Lung (tissue), 12 donors: ENCODE measurements around the gene UAP1L1. TPM values are rescaled to one million over a fixed set of nuclear protein-coding genes. Genes with fewer than 3 reads are reported as not detected.

Experiments
- ATAC-seq: fragments of 200-7000 bp; cut with Tn5 transposase; one replicate; pipeline ENCODE4 v1.9.1; 2020; ENCODE audit warnings: moderate number of reproducible peaks; ENCODE audit not compliant: insufficient read depth, low FRiP score
- DNase-seq, 3 donors: peaks; one replicate each; pipeline ENCODE4 v3.0.0-alpha.2; 2013 to 2017
- H3K27ac ChIP-seq, 2 donors: one replicate each; pipeline ENCODE4 v1.5.1; 2013; ENCODE audit warnings: mild to moderate bottlenecking in 2 of 2, moderate library complexity in 2 of 2, control low read depth in 1 of 2, inconsistent platforms in 1 of 2, low read depth in 1 of 2, low read length in 1 of 2
- H3K27me3 ChIP-seq, 3 donors: one replicate each; pipeline ENCODE4 v1.5.1; 2013; ENCODE audit warnings: low read length in 2 of 3; ENCODE audit not compliant: control insufficient read depth in 3 of 3, insufficient read depth in 3 of 3
- H3K36me3 ChIP-seq, 4 donors: one replicate each; pipeline ENCODE4 v1.5.1; 2013; ENCODE audit warnings: low read length in 4 of 4, mild to moderate bottlenecking in 1 of 4, moderate library complexity in 1 of 4; ENCODE audit not compliant: control insufficient read depth in 4 of 4, insufficient read depth in 4 of 4
- H3K4me1 ChIP-seq, 5 donors: one replicate each; pipeline ENCODE4 v1.5.1; 2013; ENCODE audit warnings: low read length in 5 of 5, mild to moderate bottlenecking in 2 of 5, moderate library complexity in 1 of 5; ENCODE audit not compliant: control insufficient read depth in 5 of 5, insufficient read depth in 5 of 5
- H3K4me3 ChIP-seq: one replicate; pipeline ENCODE4 v1.5.1; 2013; ENCODE audit warnings: mild to moderate bottlenecking, control low read depth, moderate library complexity
- H3K9ac ChIP-seq, 2 donors: one replicate each; pipeline ENCODE4 v1.5.1; 2013; ENCODE audit warnings: low read length in 2 of 2, control low read depth in 1 of 2; ENCODE audit not compliant: insufficient read depth in 1 of 2
- H3K9me3 ChIP-seq, 4 donors: one replicate each; pipeline ENCODE4 v1.5.1; 2013; ENCODE audit warnings: low read length in 3 of 4, mild to moderate bottlenecking in 1 of 4, moderate library complexity in 1 of 4; ENCODE audit not compliant: control insufficient read depth in 4 of 4, insufficient read depth in 3 of 4
- WGBS, 2 donors: extraction: QIAGEN DNeasy Blood & Tissue Kit; methylation state at CpG; one replicate each; pipeline ENCODE4 v1.1.7; 2013; 5-methylcytosine and 5-hydroxymethylcytosine counted together
- polyA plus RNA-seq, 2 donors: library from polyadenylated mRNA; stranded (reverse); fragments of 200-250 nt; gene quantifications; one replicate each; pipeline ENCODE4 v1.2.1, GENCODE V29; 2013
- total RNA-seq, 2 donors: library from RNA; depleted of rRNA in 1 of 2; stranded (reverse); fragments of >200 nt in 1 of 2; gene quantifications; one replicate each; pipeline ENCODE4 v1.2.1, GENCODE V29; 2014 to 2021
- TF ChIP-seq, protein P1 (sequence below): IDR thresholded peaks from 2 replicates; pipeline ENCODE4 v1.5.1; 2012; ENCODE audit warnings: mild to moderate bottlenecking; ENCODE audit errors: control extremely low read depth, extremely low read depth
- donor health status: control.
- donor health status: control.
- donor health status: Bipolar disorder and iron deficiency.
- donor health status: healthy.
- donor health status: DM: yes; HTN: yes; CAD: no.

Gene UAP1L1
- total and polyA plus RNA-seq, 4 donors = 12.2 to 35.5 (median 17.1) TPM

DNA sequence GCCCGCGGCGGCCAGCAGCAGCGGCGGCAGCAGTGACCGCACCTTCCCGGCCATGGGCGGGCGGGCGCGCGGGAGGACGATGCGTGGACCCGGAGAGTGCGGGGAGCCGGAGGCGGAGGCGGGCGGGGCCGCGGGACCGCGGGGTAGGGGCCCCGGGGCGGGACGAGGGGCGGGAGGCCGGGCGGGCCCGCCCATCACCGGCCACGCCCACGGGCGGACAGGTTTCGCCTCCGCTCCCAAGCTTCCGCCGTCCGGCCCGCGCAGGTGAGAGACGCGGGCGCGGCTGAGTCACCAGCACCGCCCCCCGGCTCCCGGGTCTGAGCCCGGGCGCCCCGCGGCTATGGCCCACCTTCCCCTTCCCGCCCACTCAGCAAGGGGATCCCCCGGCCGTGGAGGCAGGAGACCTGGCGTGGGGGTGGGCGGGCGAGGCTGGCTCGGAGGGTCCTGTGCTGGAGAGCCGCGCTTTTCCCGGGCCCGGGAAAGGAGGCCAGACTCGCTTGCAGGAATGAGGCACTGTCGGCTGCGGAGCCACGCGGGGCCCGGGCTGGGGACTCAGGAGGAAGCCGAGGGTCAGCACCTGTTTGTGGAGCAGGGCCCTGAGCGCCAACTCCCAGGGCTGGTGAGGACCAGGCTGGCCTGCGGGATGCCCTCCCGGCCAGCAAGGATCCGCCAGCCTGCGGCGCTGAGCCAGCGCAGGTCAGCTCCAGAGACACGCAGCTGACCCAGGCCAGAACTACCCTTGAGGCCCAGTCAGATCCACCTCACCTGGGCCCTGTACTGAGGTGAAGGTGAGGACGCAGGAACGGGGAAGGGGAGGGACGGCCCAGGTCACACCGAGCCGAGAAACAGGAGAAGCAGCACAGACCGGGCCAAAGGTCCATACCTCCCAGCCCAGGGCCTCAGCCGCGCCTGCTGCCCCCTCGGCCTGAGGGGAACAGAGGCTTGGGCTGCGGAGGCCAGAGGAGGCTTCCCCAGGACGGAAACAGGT, 23.1 kb upstream of the UAP1L1 start, which contains the start of gene ENTPD2:
Gene ENTPD2, minus strand, starts transcription at position 118 of the 988 bp plus-strand sequence. Its CDS starts 64 bp downstream, at position 54.
- ATAC-seq (peak; percentile 68), DNase-seq (no peak)
- no peak within 1 kb of the TSS for H3K9ac ChIP-seq
- no peaks in the 10 kb centered on the region for H3K36me3 ChIP-seq
- H3K4me1 ChIP-seq = peaks cover 0 to 39% (median 12%) of the 10 kb centered on the region in 5 donors
- peak within 1 kb of the TSS; percentile 13 for H3K4me3 ChIP-seq
- H3K9me3 ChIP-seq = peaks cover 0 to under 1% (median 0%) of the 10 kb centered on the region in 4 donors
- 23 to 29% methylated on average over 60 to 90 of the region's 90 CpGs for WGBS, 2 donors
- no peak within 1 kb of the TSS for H3K27ac ChIP-seq
- H3K27me3 ChIP-seq = peaks cover 0 to 21% (median 4%) of the 10 kb centered on the region in 3 donors
- TF ChIP-seq, protein P1, sequence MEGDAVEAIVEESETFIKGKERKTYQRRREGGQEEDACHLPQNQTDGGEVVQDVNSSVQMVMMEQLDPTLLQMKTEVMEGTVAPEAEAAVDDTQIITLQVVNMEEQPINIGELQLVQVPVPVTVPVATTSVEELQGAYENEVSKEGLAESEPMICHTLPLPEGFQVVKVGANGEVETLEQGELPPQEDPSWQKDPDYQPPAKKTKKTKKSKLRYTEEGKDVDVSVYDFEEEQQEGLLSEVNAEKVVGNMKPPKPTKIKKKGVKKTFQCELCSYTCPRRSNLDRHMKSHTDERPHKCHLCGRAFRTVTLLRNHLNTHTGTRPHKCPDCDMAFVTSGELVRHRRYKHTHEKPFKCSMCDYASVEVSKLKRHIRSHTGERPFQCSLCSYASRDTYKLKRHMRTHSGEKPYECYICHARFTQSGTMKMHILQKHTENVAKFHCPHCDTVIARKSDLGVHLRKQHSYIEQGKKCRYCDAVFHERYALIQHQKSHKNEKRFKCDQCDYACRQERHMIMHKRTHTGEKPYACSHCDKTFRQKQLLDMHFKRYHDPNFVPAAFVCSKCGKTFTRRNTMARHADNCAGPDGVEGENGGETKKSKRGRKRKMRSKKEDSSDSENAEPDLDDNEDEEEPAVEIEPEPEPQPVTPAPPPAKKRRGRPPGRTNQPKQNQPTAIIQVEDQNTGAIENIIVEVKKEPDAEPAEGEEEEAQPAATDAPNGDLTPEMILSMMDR = no peak

DNA sequence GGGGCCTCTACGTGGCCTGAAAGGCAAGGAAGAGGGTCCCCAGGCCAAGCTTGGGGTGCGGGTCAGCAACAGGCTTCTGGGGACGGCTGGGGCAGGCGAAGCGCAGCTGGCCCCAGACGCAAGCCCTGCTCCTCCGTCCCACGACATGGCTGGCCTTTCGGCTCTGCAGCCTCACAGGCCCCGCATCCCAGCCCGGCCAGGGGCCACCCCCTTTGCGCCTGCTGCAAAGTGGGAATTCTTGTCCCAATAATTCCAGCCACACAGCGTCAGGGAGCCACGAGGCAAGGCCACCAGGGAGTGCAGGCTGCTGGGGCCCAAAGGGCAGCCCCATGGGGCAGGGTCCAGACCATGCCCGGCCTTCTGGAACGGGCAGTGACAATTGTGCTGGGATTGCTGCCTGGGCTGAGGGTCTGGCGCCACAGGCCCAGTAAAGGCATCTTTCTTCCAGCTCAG, 22.4 kb upstream of the UAP1L1 start:
- Histone ChIP-seq H3K4me3 (no peak overlapping the region), H3K4me1 (peaks cover 0 to 39% (median 12%) of the 10 kb centered on the region in 5 donors), H3K36me3 (no peaks in the 10 kb centered on the region), H3K27ac (no peak overlapping the region), H3K9me3 (no peaks in the 10 kb centered on the region), H3K9ac (no peak overlapping the region), H3K27me3 (peaks cover 0 to 16% (median 4%) of the 10 kb centered on the region in 3 donors)
- DNase-seq (no peak), ATAC-seq (no peak)
- 83 to 92% methylated on average over 17 of the region's 17 CpGs for WGBS, 2 donors
- TF ChIP-seq, protein P1 = no peak

DNA sequence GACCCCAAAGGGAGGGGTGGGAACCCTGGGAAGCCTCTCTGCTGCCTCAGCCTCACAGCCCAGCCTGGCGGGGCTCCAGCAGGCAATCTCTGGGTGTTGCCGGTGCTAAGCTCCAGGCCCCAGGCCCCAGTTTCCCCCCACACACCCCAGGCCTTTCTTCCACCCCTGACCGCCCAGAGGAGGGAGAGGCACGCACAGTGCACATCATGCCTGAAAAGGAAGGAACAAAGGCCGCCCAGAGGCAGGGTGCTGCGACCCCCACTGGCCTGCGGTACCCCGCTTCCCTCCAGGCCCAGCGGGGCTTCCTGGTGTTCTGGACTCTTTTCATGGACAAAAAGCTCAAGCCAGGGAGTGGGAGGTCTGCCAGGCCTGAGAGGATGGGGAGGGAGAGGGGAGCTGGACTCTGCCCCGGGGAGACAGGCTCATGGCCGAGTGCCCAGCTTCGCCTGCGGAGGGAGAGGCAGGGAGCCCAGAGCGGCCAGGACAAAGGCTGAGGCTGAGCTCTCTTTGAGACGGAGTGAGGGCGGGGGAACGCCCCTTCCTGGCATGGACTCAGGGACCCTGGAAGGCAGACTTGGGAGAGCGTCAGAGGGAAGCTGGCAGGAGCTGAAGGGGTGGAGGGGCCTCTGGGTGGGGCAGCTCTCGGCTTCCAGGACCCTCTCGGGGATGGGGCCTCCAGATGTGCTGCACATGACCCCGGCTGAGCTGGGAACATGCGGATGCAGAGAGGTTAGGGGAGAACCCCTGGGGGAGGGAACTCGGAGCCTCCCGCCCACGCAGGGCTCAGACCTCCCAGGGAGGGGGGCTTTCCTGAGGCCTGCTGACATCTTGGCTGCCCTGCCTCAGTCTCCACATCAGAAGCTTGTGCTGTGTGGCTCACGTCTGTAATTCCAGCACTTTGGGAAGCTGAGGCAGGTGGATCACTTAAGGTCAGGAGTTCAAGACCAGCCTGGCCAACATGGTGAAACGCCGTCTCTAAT, 21.6 kb upstream of the UAP1L1 start:
- ATAC-seq = no peak
- H3K27me3 ChIP-seq = peaks cover 0 to 16% (median 4%) of the 10 kb centered on the region in 3 donors
- no peaks in the 10 kb centered on the region for H3K9me3 ChIP-seq
- H3K27ac ChIP-seq = no peak overlapping the region
- peaks cover 0 to 39% (median 12%) of the 10 kb centered on the region in 5 donors for H3K4me1 ChIP-seq
- H3K4me3 ChIP-seq = no peak overlapping the region
- H3K9ac ChIP-seq = no peak overlapping the region
- TF ChIP-seq, protein P1 = no peak
- 46 to 63% methylated on average over 28 of the region's 28 CpGs for WGBS, 2 donors
- DNase-seq = peak; percentile 98 to 99 (median 99)
- H3K36me3 ChIP-seq = no peaks in the 10 kb centered on the region
